NB4 (cell line): Measurements from ENCODE around the gene SLC35D1.

ENCODE experiments used
- DNase-seq: peaks from one replicate; pipeline ENCODE4 v3.0.0; 2010; ENCODE audit warnings: low read depth
- H3K4me3 ChIP-seq: one replicate; pipeline ENCODE4 v1.5.1; 2011; ENCODE audit warnings: mild to moderate bottlenecking, low read depth, low read length, moderate library complexity
- MYC ChIP-seq: IDR thresholded peaks from 2 replicates; pipeline ENCODE4 v1.6.1; 2011; ENCODE audit warnings: low read depth, low read length
- POLR2A ChIP-seq: IDR thresholded peaks from 2 replicates; pipeline ENCODE4 v1.6.1; 2011; ENCODE audit warnings: mild to moderate bottlenecking; ENCODE audit not compliant: insufficient read length; ENCODE audit errors: extremely low read depth
- TF ChIP-seq, protein P1 (sequence below): IDR thresholded peaks from 2 replicates; pipeline ENCODE4 v1.6.1; 2011; ENCODE audit warnings: low read depth, low read length
- TF ChIP-seq, protein P2 (sequence below): IDR thresholded peaks from one replicate; pipeline ENCODE4 v1.5.1; 2012; ENCODE audit warnings: low read depth, low read length

The SLC35D1 gene

GRCh38 chr1:67020765-67021164 is 33.2 kb downstream of the SLC35D1 start:
- no peak overlapping the region for H3K4me3 ChIP-seq
- TF ChIP-seq MYC: no peak
- TF ChIP-seq, protein P1, sequence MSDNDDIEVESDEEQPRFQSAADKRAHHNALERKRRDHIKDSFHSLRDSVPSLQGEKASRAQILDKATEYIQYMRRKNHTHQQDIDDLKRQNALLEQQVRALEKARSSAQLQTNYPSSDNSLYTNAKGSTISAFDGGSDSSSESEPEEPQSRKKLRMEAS: no peak
- TF ChIP-seq, protein P2, sequence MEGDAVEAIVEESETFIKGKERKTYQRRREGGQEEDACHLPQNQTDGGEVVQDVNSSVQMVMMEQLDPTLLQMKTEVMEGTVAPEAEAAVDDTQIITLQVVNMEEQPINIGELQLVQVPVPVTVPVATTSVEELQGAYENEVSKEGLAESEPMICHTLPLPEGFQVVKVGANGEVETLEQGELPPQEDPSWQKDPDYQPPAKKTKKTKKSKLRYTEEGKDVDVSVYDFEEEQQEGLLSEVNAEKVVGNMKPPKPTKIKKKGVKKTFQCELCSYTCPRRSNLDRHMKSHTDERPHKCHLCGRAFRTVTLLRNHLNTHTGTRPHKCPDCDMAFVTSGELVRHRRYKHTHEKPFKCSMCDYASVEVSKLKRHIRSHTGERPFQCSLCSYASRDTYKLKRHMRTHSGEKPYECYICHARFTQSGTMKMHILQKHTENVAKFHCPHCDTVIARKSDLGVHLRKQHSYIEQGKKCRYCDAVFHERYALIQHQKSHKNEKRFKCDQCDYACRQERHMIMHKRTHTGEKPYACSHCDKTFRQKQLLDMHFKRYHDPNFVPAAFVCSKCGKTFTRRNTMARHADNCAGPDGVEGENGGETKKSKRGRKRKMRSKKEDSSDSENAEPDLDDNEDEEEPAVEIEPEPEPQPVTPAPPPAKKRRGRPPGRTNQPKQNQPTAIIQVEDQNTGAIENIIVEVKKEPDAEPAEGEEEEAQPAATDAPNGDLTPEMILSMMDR: no peak
- no peak for TF ChIP-seq POLR2A
- DNase-seq: no peak

GRCh38 chr1:67020304-67020703 is 33.6 kb downstream of the SLC35D1 start:
- no peak for DNase-seq
- TF ChIP-seq POLR2A (no peak), MYC (no peak)
- TF ChIP-seq, protein P2: no peak
- TF ChIP-seq, protein P1: no peak
- no peak overlapping the region for H3K4me3 ChIP-seq

DNA sequence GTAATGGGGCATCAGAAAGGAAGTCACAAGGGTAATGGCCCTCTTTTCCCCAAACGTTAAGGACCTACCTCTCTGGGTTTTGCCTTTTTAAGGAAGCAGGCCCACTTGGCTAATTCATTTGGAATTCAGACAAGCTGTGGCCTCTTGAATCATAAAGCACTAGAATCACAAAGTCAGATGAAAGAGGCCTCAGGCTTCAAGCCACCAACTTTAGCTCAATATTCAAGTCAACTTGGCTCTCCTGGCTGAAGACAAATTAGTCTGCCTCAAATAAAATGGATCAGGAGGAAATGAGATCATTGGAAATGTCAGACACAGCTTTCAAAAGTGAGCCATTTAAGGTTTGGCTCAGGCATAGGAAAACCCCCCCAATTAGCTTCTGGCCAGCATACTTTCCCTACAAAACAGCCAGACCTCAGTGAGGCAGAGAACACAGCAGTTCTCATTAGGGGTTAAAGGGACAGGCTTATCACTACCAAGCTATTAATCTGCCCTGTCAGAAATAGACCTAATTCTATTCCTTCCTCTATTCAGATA is 34.3 kb downstream of the SLC35D1 start:
- DNase-seq: no peak
- TF ChIP-seq, protein P1: no peak
- no peak for TF ChIP-seq MYC
- TF ChIP-seq, protein P2: no peak
- no peak for TF ChIP-seq POLR2A
- H3K4me3 ChIP-seq: no peak overlapping the region

DNA sequence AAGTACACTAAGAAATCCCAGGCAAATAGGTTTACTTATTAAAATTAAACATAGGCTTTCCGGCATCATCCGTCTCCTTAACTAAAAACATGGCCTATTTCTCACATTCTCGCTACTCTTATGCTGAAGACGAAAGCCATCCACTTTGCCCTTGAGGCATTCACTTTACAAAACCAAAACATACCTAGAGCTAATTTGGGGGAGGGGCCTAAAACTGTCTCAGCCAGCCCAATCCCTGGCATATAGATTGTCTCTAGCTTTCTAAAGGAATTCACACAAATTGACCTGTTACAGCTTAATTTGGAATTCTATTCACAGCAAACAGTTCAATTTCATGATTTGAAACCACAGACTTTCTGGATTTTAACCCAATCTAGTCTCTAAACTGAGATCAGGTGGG is 34.8 kb downstream of the SLC35D1 start:
- TF ChIP-seq, protein P2: no peak
- no peak for TF ChIP-seq POLR2A
- TF ChIP-seq MYC: no peak
- TF ChIP-seq, protein P1: no peak
- no peak overlapping the region for H3K4me3 ChIP-seq
- no peak for DNase-seq

GRCh38 chr1:67018574-67018973 is 35.4 kb downstream of the SLC35D1 start:
- DNase-seq: no peak
- TF ChIP-seq, protein P2: no peak
- TF ChIP-seq, protein P1: no peak
- TF ChIP-seq MYC (no peak), POLR2A (no peak)
- no peak overlapping the region for H3K4me3 ChIP-seq

GRCh38 chr1:67013573-67013972 is 40.4 kb downstream of the SLC35D1 start:
- TF ChIP-seq POLR2A: no peak
- TF ChIP-seq, protein P2: no peak
- TF ChIP-seq, protein P1: no peak
- TF ChIP-seq MYC: no peak
- H3K4me3 ChIP-seq: no peak overlapping the region
- DNase-seq: peak; percentile 20
